Activated T-cell treated with anti-CD3 and anti-CD28 coated beads, Interleukin-2, amount 50 U/mL, for 72 hours (primary cell): ENCODE data around the gene MMP28. TPM values are rescaled to one million over a fixed set of nuclear protein-coding genes. Genes with fewer than 3 reads are reported as not detected.

Source experiments
- ATAC-seq, 2 donors: fragments of 150-1000 bp; cut with Tn5 transposase; replicated peaks in 1 of 2; 2 replicates each; pipeline ENCODE4 v1.10.0; 2021; ENCODE audit warnings: moderate library complexity in 2 of 2, mild to moderate bottlenecking in 1 of 2
- DNase-seq, 2 donors: peaks; one replicate each; pipeline ENCODE4 v3.0.0; 2021 to 2022; ENCODE audit warnings: mixed read lengths in 1 of 2
- H3K27ac Mint-ChIP-seq: one replicate; pipeline ENCODE4 v1.8.0; 2022; ENCODE audit warnings: mild to moderate bottlenecking, moderate library complexity, mixed read lengths
- H3K27me3 Mint-ChIP-seq: one replicate; pipeline ENCODE4 v1.8.0; 2022; ENCODE audit warnings: low read depth, mixed read lengths
- H3K36me3 Mint-ChIP-seq, 2 donors: one replicate each; pipeline ENCODE4 v1.8.0; 2022; ENCODE audit warnings: mixed read lengths in 2 of 2, mild to moderate bottlenecking in 1 of 2; ENCODE audit not compliant: insufficient read depth in 2 of 2
- H3K4me1 Mint-ChIP-seq: one replicate; pipeline ENCODE4 v1.8.0; 2022; ENCODE audit warnings: low read depth, mixed read lengths
- H3K4me3 Mint-ChIP-seq, 2 donors: one replicate each; pipeline ENCODE4 v1.8.0; 2022; ENCODE audit warnings: mild to moderate bottlenecking in 2 of 2, mixed read lengths in 2 of 2, moderate library complexity in 2 of 2
- H3K9me3 Mint-ChIP-seq, 2 donors: one replicate each; pipeline ENCODE4 v1.8.0; 2022; ENCODE audit warnings: mixed read lengths in 2 of 2
- total RNA-seq, 2 donors: library from RNA; stranded (reverse); gene quantifications; one replicate each; pipeline ENCODE4 v1.2.3, GENCODE V29; 2022

Gene MMP28
- total RNA-seq, 2 donors from 2014 or later, result 0.96 TPM; not detected in 1

GRCh38 chr17:35809855-35810461 lies 14.5 kb upstream of the MMP28 start:
- H3K27ac Mint-ChIP-seq, result peak overlapping the region; percentile 94
- ATAC-seq (peak; percentile 1 to 2), DNase-seq (peak; percentile 44 to 53)
- H3K9me3 Mint-ChIP-seq, result no peaks in the 10 kb centered on the region
- peaks cover 65% of the 10 kb centered on the region for H3K4me1 Mint-ChIP-seq
- H3K36me3 Mint-ChIP-seq, result peaks cover 6 to 20% of the 10 kb centered on the region in 2 donors
- H3K27me3 Mint-ChIP-seq, result no peaks in the 10 kb centered on the region
- H3K4me3 Mint-ChIP-seq, result peak overlapping the region; percentile 87 to 88

GRCh38 chr17:35808962-35809854 lies 13.8 kb upstream of the MMP28 start, which contains the start of gene TAF15:
Gene TAF15, plus strand, starts transcription at chr17:35809484. Its CDS starts 86 bp downstream, at chr17:35809570.
- no peaks in the 10 kb centered on the region for H3K9me3 Mint-ChIP-seq
- DNase-seq (peak; percentile 96 to 98), ATAC-seq (peak; percentile 93 to 95)
- no peaks in the 10 kb centered on the region for H3K27me3 Mint-ChIP-seq
- H3K4me3 Mint-ChIP-seq, result peak within 1 kb of the TSS; percentile 87 to 88
- peaks cover 6 to 20% of the 10 kb centered on the region in 2 donors for H3K36me3 Mint-ChIP-seq
- peak within 1 kb of the TSS; percentile 94 for H3K27ac Mint-ChIP-seq
- peaks cover 63% of the 10 kb centered on the region for H3K4me1 Mint-ChIP-seq

GRCh38 chr17:35808240-35808961 lies 13.0 kb upstream of the MMP28 start:
- H3K27me3 Mint-ChIP-seq, result no peaks in the 10 kb centered on the region
- peak overlapping the region; percentile 94 for H3K27ac Mint-ChIP-seq
- peak in 1 of 2 donors; percentile 16 for DNase-seq
- H3K4me3 Mint-ChIP-seq, result peak overlapping the region; percentile 87 to 88
- ATAC-seq, result no peak
- H3K9me3 Mint-ChIP-seq, result no peaks in the 10 kb centered on the region
- H3K36me3 Mint-ChIP-seq, result peaks cover 6 to 15% of the 10 kb centered on the region in 2 donors
- peaks cover 58% of the 10 kb centered on the region for H3K4me1 Mint-ChIP-seq

GRCh38 chr17:35807371-35808144 lies 12.1 kb upstream of the MMP28 start:
- peaks cover 3 to 11% of the 10 kb centered on the region in 2 donors for H3K36me3 Mint-ChIP-seq
- ATAC-seq (no peak), DNase-seq (no peak)
- no peaks in the 10 kb centered on the region for H3K27me3 Mint-ChIP-seq
- peak overlapping the region; percentile 87 to 88 for H3K4me3 Mint-ChIP-seq
- H3K4me1 Mint-ChIP-seq, result peaks cover 58% of the 10 kb centered on the region
- peak overlapping the region; percentile 94 for H3K27ac Mint-ChIP-seq
- no peaks in the 10 kb centered on the region for H3K9me3 Mint-ChIP-seq

- ATAC-seq (peak; percentile 48 to 53), DNase-seq (peak; percentile 51 to 59)
- H3K4me1 Mint-ChIP-seq, result peaks cover 56% of the 10 kb centered on the region
- H3K4me3 Mint-ChIP-seq, result no peak overlapping the region
- H3K27me3 Mint-ChIP-seq, result no peaks in the 10 kb centered on the region
- no peak overlapping the region for H3K27ac Mint-ChIP-seq
- H3K9me3 Mint-ChIP-seq, result no peaks in the 10 kb centered on the region
- no peaks in the 10 kb centered on the region for H3K36me3 Mint-ChIP-seq
Measured at GRCh38 chr17:35804658-35805192, 9.3 kb upstream of the MMP28 start.

- H3K9me3 Mint-ChIP-seq, result no peaks in the 10 kb centered on the region
- H3K36me3 Mint-ChIP-seq, result no peaks in the 10 kb centered on the region
- H3K4me3 Mint-ChIP-seq, result peak overlapping the region; percentile 16 to 23
- H3K4me1 Mint-ChIP-seq, result peaks cover 36% of the 10 kb centered on the region
- no peak overlapping the region for H3K27ac Mint-ChIP-seq
- peaks cover 9% of the 10 kb centered on the region for H3K27me3 Mint-ChIP-seq
- no peak for ATAC-seq
- no peak for DNase-seq
Measured at GRCh38 chr17:35801583-35802224, 6.3 kb upstream of the MMP28 start.

- DNase-seq (no peak), ATAC-seq (no peak)
- Mint-ChIP-seq H3K27me3 (peaks cover 19% of the 10 kb centered on the region), H3K36me3 (no peaks in the 10 kb centered on the region), H3K9me3 (no peaks in the 10 kb centered on the region), H3K4me1 (peaks cover 41% of the 10 kb centered on the region), H3K27ac (no peak overlapping the region), H3K4me3 (no peak overlapping the region)
Measured at GRCh38 chr17:35799942-35800341, 4.5 kb upstream of the MMP28 start.

- Mint-ChIP-seq H3K27me3 (peaks cover 39% of the 10 kb centered on the region), H3K27ac (no peak overlapping the region), H3K4me3 (no peak overlapping the region), H3K4me1 (peaks cover 38% of the 10 kb centered on the region), H3K36me3 (no peaks in the 10 kb centered on the region), H3K9me3 (no peaks in the 10 kb centered on the region)
- DNase-seq (no peak), ATAC-seq (no peak)
Measured at GRCh38 chr17:35797918-35798317, 2.5 kb upstream of the MMP28 start.

GRCh38 chr17:35797370-35797769 lies 1.9 kb upstream of the MMP28 start:
- H3K27ac Mint-ChIP-seq, result no peak overlapping the region
- H3K36me3 Mint-ChIP-seq, result no peaks in the 10 kb centered on the region
- no peak for DNase-seq
- peak overlapping the region in 1 of 2 donors; percentile 52 for H3K4me3 Mint-ChIP-seq
- ATAC-seq, result no peak
- peaks cover 34% of the 10 kb centered on the region for H3K4me1 Mint-ChIP-seq
- H3K27me3 Mint-ChIP-seq, result peaks cover 40% of the 10 kb centered on the region
- no peaks in the 10 kb centered on the region for H3K9me3 Mint-ChIP-seq

GRCh38 chr17:35796942-35797341 lies 1.5 kb upstream of the MMP28 start:
- no peak for ATAC-seq
- Mint-ChIP-seq H3K27ac (no peak overlapping the region), H3K27me3 (peaks cover 44% of the 10 kb centered on the region), H3K4me1 (peaks cover 29% of the 10 kb centered on the region), H3K4me3 (peak overlapping the region in 1 of 2 donors; percentile 52), H3K36me3 (no peaks in the 10 kb centered on the region), H3K9me3 (no peaks in the 10 kb centered on the region)
- DNase-seq, result no peak

GRCh38 chr17:35795871-35796265 lies 427 bp upstream of the MMP28 start:
- no peak overlapping the region for H3K27ac Mint-ChIP-seq
- H3K9me3 Mint-ChIP-seq, result no peaks in the 10 kb centered on the region
- H3K27me3 Mint-ChIP-seq, result peaks cover 46% of the 10 kb centered on the region
- H3K36me3 Mint-ChIP-seq, result no peaks in the 10 kb centered on the region
- H3K4me1 Mint-ChIP-seq, result peaks cover 19% of the 10 kb centered on the region
- DNase-seq, result no peak
- peak in 1 of 2 donors; percentile 10 for ATAC-seq
- H3K4me3 Mint-ChIP-seq, result peak overlapping the region; percentile 63 to 82

GRCh38 chr17:35793257-35793656 lies 2.2 kb downstream of the MMP28 start:
- no peak overlapping the region for H3K4me3 Mint-ChIP-seq

More at GRCh38 chr17:35793257-35793656, 2.2 kb downstream of the MMP28 start:
- DNase-seq (no peak), ATAC-seq (no peak)
- Mint-ChIP-seq H3K27ac (no peak overlapping the region), H3K4me1 (peaks cover 26% of the 10 kb centered on the region), H3K27me3 (peaks cover 54% of the 10 kb centered on the region), H3K9me3 (no peaks in the 10 kb centered on the region), H3K36me3 (no peaks in the 10 kb centered on the region)
